HEK293T (cell line): Measurements from ENCODE around the gene ZNF722.

Experiments used
- ARNT ChIP-seq: fragments of 450-650 bp; IDR thresholded peaks from 2 replicates; pipeline ENCODE4 v1.6.1; 2017; ENCODE audit warnings: mild to moderate bottlenecking
- BHLHE40 ChIP-seq: fragments of 450-650 bp; IDR thresholded peaks from 2 replicates; pipeline ENCODE4 v1.6.1; 2016; ENCODE audit warnings: mild to moderate bottlenecking, moderate library complexity, borderline replicate concordance
- ELF4 ChIP-seq: fragments of 450-650 bp; IDR thresholded peaks from 2 replicates; pipeline ENCODE4 v1.6.1; 2017; ENCODE audit warnings: antibody characterized with exemption
- FOXA1 ChIP-seq: fragments of 450-650 bp; IDR thresholded peaks from 2 replicates; pipeline ENCODE4 v1.6.1; 2016; ENCODE audit warnings: mild to moderate bottlenecking
- FOXK2 ChIP-seq: fragments of 450-650 bp; IDR thresholded peaks from 2 replicates; pipeline ENCODE4 v1.6.1; 2016; ENCODE audit warnings: mild to moderate bottlenecking
- FOXM1 ChIP-seq: fragments of 450-650 bp; IDR thresholded peaks from 2 replicates; pipeline ENCODE4 v1.6.1; 2017; ENCODE audit warnings: mild to moderate bottlenecking, borderline replicate concordance
- NFRKB ChIP-seq: fragments of 450-650 bp; IDR thresholded peaks from 2 replicates; pipeline ENCODE4 v1.6.1; 2016; ENCODE audit warnings: mild to moderate bottlenecking, moderate library complexity
- PKNOX1 ChIP-seq: fragments of 450-650 bp; IDR thresholded peaks from 2 replicates; pipeline ENCODE4 v1.6.1; 2016
- SP1 ChIP-seq: fragments of 450-650 bp; IDR thresholded peaks from 2 replicates; pipeline ENCODE4 v1.6.1; 2017
- SUZ12 ChIP-seq: fragments of 450-650 bp; IDR thresholded peaks from 2 replicates; pipeline ENCODE4 v1.6.1; 2016; ENCODE audit warnings: mild to moderate bottlenecking
- TARDBP ChIP-seq: fragments of 450-650 bp; IDR thresholded peaks from 2 replicates; pipeline ENCODE4 v1.6.1; 2016
- ZNF384 ChIP-seq: fragments of 450-650 bp; IDR thresholded peaks from 2 replicates; pipeline ENCODE4 v1.6.1; 2016

DNA sequence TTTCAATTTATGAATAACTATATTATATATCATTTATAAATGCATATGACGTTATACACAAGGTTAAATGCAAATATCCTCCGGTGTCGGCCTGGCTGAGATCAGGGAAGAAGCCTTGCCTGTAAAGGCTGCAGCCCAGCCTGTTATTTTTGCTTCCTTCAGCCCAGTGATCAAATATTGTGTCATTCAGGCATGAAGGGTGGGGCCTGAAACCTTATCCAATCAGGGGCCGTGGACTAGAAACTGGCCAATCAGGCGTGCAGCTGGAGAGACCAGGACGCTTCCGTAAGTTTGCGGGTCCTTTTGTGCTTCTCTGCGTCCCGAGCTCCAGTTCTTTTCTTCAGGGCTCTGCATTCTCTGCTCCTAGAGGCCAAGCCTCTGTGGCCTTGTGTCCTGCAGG lies at the start of gene ZNF722:
- TF ChIP-seq SUZ12 (no peak), FOXA1 (no peak), NFRKB (no peak), ELF4 (no peak), BHLHE40 (no peak), ARNT (no peak), TARDBP (no peak), SP1 (no peak), FOXK2 (no peak), FOXM1 (no peak), PKNOX1 (no peak), ZNF384 (no peak)
